ENCODE measurements around the gene PRODH. TPM values are rescaled to one million over a fixed set of nuclear protein-coding genes. Genes with fewer than 3 reads are reported as not detected.
A peak's percentile ranks its signal among the peaks of the same experiment; 100 is the strongest.
"Not testable (repeated sequence)": the region's sequence is repeated elsewhere in the genome, so short reads cannot be mapped to it uniquely, and the experiment has no call there.

Gene PRODH
- total and polyA plus RNA-seq, 5 donors from 2014 or later, result not detected

- H3K4me1 ChIP-seq (ENCODE audit: control insufficient read depth, insufficient read depth, low read length, poor library complexity, severe bottlenecking); H3K27me3 ChIP-seq (ENCODE audit: control insufficient read depth, insufficient read depth, low read length); H3K4me1 Mint-ChIP-seq; DNase-seq; H3K4me3 Mint-ChIP-seq; H3K27ac Mint-ChIP-seq; H3K4me3 ChIP-seq (ENCODE audit: low read depth, low read length); H3K9me3 ChIP-seq (ENCODE audit: control insufficient read depth in 2 of 2, low read length in 2 of 2); H3K9me3 Mint-ChIP-seq; H3K36me3 ChIP-seq (ENCODE audit: control insufficient read depth, insufficient read depth, low read length); H3K36me3 Mint-ChIP-seq; H3K27me3 Mint-ChIP-seq; H3K27ac ChIP-seq (ENCODE audit: insufficient read depth, low read length, poor library complexity, severe bottlenecking): not testable (repeated sequence)
- peak in 1 of 2 donors; percentile 33 for ATAC-seq (ENCODE audit: low read depth in 2 of 2)
These were observed 29.7 kb downstream of the PRODH start for GRCh38 chr22:18906410-18906745.

DNA sequence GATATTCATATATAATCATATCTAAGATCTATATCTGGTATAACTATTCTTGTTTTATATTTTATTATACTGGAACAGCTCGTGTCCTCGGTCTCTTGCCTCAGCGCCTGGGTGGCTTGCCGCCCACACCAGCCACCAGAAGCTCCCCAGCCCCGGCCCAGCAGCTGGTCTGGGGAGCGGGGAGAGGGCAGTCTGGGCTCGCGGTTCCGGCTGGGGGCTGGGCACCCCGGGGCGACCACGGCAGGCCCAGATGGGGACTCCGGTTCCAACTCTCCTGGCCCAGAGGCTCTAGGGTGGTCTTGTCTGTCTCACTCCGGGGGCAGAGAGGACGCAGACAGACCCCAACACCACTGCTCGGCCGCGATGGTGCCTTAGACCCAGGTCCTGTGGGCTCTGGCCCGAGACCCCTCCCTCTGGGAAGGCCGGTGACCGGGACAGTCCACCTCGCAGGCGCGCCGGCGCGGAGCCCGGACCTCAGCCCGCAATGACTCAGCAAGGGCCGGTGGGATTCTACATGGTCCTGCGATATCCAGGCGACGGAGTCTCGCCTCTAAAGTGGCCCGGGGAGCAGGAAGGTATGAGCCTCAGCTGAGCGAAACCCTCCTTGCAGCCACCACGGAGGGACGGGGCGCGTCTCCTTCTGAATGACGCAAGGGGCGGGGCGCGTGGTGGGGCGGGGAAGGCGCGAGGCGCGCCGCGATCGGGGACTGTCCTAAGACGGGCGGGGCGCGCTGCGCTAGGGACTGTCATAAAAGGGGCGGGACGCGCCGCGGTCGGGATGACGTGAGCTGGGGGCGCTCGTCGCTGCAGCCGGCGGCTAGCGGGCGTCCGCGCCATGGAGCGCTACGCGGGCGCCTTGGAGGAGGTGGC is 30.3 kb downstream of the PRODH start, which contains the start of gene DGCR6:
Gene DGCR6, plus strand, starts transcription at position 781 of the 870 bp plus-strand sequence. Its CDS starts 55 bp downstream, at position 836.
- H3K36me3 Mint-ChIP-seq, result no peaks in the 10 kb centered on the region
- no peaks in the 10 kb centered on the region for H3K27me3 Mint-ChIP-seq
- H3K36me3 ChIP-seq (ENCODE audit: control insufficient read depth, insufficient read depth, low read length), result no peaks in the 10 kb centered on the region

GRCh38 chr22:18896037-18896657 is 39.9 kb downstream of the PRODH start:
- H3K4me3 Mint-ChIP-seq; H3K27me3 ChIP-seq (ENCODE audit: control insufficient read depth, insufficient read depth, low read length); ATAC-seq (ENCODE audit: low read depth in 2 of 2); H3K36me3 ChIP-seq (ENCODE audit: control insufficient read depth, insufficient read depth, low read length); H3K4me3 ChIP-seq (ENCODE audit: low read depth, low read length); H3K4me1 ChIP-seq (ENCODE audit: control insufficient read depth, insufficient read depth, low read length, poor library complexity, severe bottlenecking); H3K27ac ChIP-seq (ENCODE audit: insufficient read depth, low read length, poor library complexity, severe bottlenecking); H3K27me3 Mint-ChIP-seq; H3K36me3 Mint-ChIP-seq; H3K27ac Mint-ChIP-seq; H3K4me1 Mint-ChIP-seq; H3K9me3 ChIP-seq (ENCODE audit: control insufficient read depth in 2 of 2, low read length in 2 of 2); H3K9me3 Mint-ChIP-seq: not testable (repeated sequence)
- DNase-seq, result peak in 1 of 3 donors; percentile 8

More for the DNA sequence above, 30.3 kb downstream of the PRODH start, which contains the start of gene DGCR6:
- Histone ChIP-seq H3K27me3 (ENCODE audit: control insufficient read depth, insufficient read depth, low read length) (no peaks in the 10 kb centered on the region), H3K27ac (ENCODE audit: insufficient read depth, low read length, poor library complexity, severe bottlenecking) (no peak within 1 kb of the TSS), H3K9me3 (ENCODE audit: control insufficient read depth in 2 of 2, low read length in 2 of 2) (no peaks in the 10 kb centered on the region), H3K4me3 (ENCODE audit: low read depth, low read length) (no peak within 1 kb of the TSS), H3K4me1 (ENCODE audit: control insufficient read depth, insufficient read depth, low read length, poor library complexity, severe bottlenecking) (no peaks in the 10 kb centered on the region)
- no peak within 1 kb of the TSS for H3K27ac Mint-ChIP-seq
- no peaks in the 10 kb centered on the region for H3K4me1 Mint-ChIP-seq
- H3K4me3 Mint-ChIP-seq, result no peak within 1 kb of the TSS
- H3K9me3 Mint-ChIP-seq, result no peaks in the 10 kb centered on the region
- no peak for DNase-seq
- ATAC-seq (ENCODE audit: low read depth in 2 of 2), result peak; percentile 98 to 99

- H3K27ac ChIP-seq (ENCODE audit: insufficient read depth, low read length, poor library complexity, severe bottlenecking); H3K27me3 ChIP-seq (ENCODE audit: control insufficient read depth, insufficient read depth, low read length); H3K4me3 ChIP-seq (ENCODE audit: low read depth, low read length); H3K27ac Mint-ChIP-seq; H3K4me1 ChIP-seq (ENCODE audit: control insufficient read depth, insufficient read depth, low read length, poor library complexity, severe bottlenecking); H3K4me3 Mint-ChIP-seq; H3K36me3 Mint-ChIP-seq; H3K4me1 Mint-ChIP-seq; ATAC-seq (ENCODE audit: low read depth in 2 of 2); DNase-seq; H3K9me3 Mint-ChIP-seq; H3K9me3 ChIP-seq (ENCODE audit: control insufficient read depth in 2 of 2, low read length in 2 of 2); H3K27me3 Mint-ChIP-seq; H3K36me3 ChIP-seq (ENCODE audit: control insufficient read depth, insufficient read depth, low read length): not testable (repeated sequence)
These were observed 42.3 kb downstream of the PRODH start for GRCh38 chr22:18893775-18894174.

DNA sequence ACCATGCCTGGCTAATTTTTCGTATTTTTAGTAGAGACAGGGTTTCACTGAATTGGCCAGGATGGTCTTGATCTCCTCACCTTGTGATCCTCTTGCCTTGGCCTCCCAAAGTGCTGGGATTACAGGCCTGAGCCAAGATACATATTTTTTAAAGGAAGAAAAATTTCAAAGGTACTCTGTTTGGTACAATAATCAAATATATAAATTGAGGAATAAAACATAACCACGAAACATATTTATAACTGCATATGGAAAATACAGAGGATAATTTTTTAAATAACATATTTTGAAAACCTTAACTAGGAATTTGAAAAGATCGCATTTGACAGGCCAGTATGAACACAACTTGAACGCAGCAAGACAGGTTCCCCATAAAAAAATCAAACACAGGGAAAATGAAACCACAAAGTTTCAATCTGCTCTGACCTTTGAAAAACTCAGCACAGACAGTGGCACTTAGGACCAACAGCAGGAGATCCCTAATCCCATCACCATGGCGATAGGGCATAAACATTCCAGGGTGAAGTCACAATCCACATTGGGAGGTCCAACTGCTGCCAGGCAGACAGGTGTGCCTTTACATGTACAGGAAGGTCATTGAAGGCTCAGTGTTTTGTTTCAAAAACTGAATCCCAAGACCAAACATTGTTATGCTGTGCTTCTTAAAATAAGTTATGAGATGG is 45.4 kb downstream of the PRODH start:
- peak; percentile 31 to 43 for ATAC-seq (ENCODE audit: low read depth in 2 of 2)
- not testable (repeated sequence) for H3K4me1 Mint-ChIP-seq; H3K27me3 ChIP-seq (ENCODE audit: control insufficient read depth, insufficient read depth, low read length); H3K4me1 ChIP-seq (ENCODE audit: control insufficient read depth, insufficient read depth, low read length, poor library complexity, severe bottlenecking); H3K4me3 Mint-ChIP-seq; H3K27me3 Mint-ChIP-seq; DNase-seq; H3K27ac ChIP-seq (ENCODE audit: insufficient read depth, low read length, poor library complexity, severe bottlenecking); H3K4me3 ChIP-seq (ENCODE audit: low read depth, low read length); H3K27ac Mint-ChIP-seq; H3K36me3 ChIP-seq (ENCODE audit: control insufficient read depth, insufficient read depth, low read length); H3K9me3 ChIP-seq (ENCODE audit: control insufficient read depth in 2 of 2, low read length in 2 of 2); H3K9me3 Mint-ChIP-seq; H3K36me3 Mint-ChIP-seq

GRCh38 chr22:18888115-18888514 is 48.0 kb downstream of the PRODH start:
- Mint-ChIP-seq H3K4me3 (no peak overlapping the region), H3K27ac (no peak overlapping the region), H3K36me3 (no peaks in the 10 kb centered on the region), H3K4me1 (no peaks in the 10 kb centered on the region), H3K9me3 (peaks cover 0 to 1% (median 0%) of the 10 kb centered on the region in 7 donors), H3K27me3 (no peaks in the 10 kb centered on the region)
- Histone ChIP-seq H3K27me3 (ENCODE audit: control insufficient read depth, insufficient read depth, low read length) (no peaks in the 10 kb centered on the region), H3K4me1 (ENCODE audit: control insufficient read depth, insufficient read depth, low read length, poor library complexity, severe bottlenecking) (no peaks in the 10 kb centered on the region), H3K4me3 (ENCODE audit: low read depth, low read length) (no peak overlapping the region), H3K9me3 (ENCODE audit: control insufficient read depth in 2 of 2, low read length in 2 of 2) (no peaks in the 10 kb centered on the region), H3K36me3 (ENCODE audit: control insufficient read depth, insufficient read depth, low read length) (no peaks in the 10 kb centered on the region), H3K27ac (ENCODE audit: insufficient read depth, low read length, poor library complexity, severe bottlenecking) (no peak overlapping the region)
- DNase-seq, result no peak
- ATAC-seq (ENCODE audit: low read depth in 2 of 2), result no peak

GRCh38 chr22:18884465-18884864 is 51.6 kb downstream of the PRODH start:
- ATAC-seq (ENCODE audit: low read depth in 2 of 2); H3K9me3 ChIP-seq (ENCODE audit: control insufficient read depth in 2 of 2, low read length in 2 of 2); H3K4me3 Mint-ChIP-seq; H3K27ac ChIP-seq (ENCODE audit: insufficient read depth, low read length, poor library complexity, severe bottlenecking); H3K4me1 Mint-ChIP-seq; H3K27me3 Mint-ChIP-seq; H3K4me1 ChIP-seq (ENCODE audit: control insufficient read depth, insufficient read depth, low read length, poor library complexity, severe bottlenecking); H3K9me3 Mint-ChIP-seq; H3K4me3 ChIP-seq (ENCODE audit: low read depth, low read length); H3K27ac Mint-ChIP-seq; H3K27me3 ChIP-seq (ENCODE audit: control insufficient read depth, insufficient read depth, low read length); DNase-seq; H3K36me3 Mint-ChIP-seq; H3K36me3 ChIP-seq (ENCODE audit: control insufficient read depth, insufficient read depth, low read length): not testable (repeated sequence)
